ENCODE data around the gene CBLB.

Gene CBLB

DNA sequence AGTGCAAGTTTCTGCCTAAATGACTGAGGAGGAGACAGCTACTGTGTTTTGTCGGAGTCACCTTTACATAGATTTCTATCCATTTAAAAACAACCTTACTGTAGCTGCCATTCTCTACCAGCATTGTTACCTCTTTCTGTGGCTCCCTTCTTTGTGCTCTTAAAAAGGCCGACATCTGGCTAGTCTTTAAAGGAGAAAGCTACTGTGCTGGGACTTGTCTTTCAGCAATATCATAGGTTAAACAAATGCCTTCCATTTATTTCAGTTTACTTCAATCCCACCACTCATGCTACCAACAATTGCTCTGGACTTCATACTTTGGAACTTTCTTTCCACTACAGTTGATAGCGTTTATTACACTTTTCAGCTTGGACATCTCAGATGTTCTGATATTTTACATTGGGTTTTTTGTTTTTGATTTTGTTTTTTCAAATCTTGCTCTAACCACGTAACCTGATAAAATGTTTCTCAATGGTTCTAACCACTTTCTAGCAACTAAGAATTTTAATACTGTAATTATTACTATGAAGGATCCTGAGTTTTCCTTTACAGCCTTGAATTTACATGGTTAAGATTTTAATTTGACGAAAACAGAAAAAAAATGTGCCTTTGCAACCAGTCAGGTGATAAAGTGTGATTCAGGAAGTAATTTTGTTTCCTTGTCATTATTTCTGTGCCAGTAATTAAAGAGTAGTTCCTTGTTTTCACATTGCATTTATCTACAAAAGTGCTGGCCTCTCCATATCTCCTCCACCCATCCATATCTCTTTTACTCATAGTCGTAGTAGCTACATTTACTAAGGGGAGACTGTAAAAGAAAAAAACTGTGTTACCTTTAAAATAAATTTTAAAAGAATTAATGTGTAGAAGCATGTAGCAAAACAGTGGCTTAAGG lies 1.3 kb upstream of the CBLB start:
- DNase-seq (ENCODE audit: low spot score) = no peak

DNA sequence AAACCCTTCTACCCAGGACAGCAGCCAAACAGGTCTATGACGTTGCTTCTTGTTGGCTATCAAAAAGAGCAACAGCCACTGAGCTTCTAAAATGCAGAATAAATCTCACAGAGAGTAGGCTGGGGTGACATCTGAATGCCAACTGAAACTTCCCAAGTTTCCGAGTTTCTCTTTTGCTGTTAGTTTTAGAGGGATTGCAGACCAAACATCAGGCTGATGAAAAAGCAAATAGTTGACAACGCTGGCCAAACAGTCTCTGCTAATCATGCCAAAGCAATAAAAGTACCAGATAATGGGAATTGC lies 670 bp upstream of the CBLB start:
- DNase-seq (ENCODE audit: low spot score) = no peak

DNA sequence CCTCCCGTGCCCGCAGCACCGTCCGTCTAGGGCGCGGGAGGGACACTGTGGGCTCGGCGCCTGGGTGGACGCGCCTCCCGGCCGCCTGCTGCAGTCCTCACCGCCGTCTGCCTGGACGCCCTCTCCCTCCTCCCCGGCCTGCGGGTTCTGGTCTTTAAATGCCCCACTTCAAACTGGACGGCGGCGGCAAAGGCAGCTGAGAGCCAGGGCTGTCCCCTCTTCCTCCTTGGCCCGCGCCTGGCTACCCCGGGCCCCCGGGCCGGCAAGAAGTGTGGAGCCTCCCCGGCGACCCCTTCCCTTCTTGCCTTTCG lies 426 bp downstream of the CBLB start:
- DNase-seq (ENCODE audit: low spot score) = peak; percentile 58

DNA sequence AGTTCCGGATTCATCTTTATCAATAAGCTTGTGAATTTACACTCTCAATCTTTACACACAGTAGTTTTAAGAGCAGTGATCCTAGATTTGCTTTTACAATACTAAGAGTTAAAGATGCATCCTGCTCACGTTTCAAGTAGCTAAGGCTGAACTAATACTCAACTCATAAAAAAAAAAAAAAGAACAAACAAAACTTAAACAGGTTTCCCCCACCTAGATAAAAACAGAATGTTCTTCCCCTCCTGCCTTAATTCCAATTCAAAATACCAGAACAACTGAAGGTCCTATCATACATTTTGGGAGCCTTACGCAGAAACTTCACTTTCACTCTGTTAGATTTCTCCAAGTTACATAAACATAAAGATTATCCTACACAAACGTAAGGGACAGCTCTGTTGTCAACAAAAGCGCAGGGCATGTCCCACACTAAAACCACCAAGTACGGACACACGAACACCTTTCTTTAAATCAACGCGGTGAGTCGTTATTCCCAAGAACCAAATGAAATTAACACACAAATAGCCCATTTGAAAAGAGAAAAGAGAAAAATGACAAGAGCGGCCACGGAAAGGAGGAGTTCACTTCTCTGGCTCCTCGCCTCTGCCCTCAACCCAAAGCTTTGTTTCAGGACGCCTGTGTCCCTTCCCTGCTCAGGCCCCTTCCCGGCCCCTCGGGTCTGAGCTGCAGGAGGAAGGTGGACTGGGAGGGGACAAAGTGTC lies 941 bp downstream of the CBLB start:
- DNase-seq (ENCODE audit: low spot score) = peak; percentile 17

DNA sequence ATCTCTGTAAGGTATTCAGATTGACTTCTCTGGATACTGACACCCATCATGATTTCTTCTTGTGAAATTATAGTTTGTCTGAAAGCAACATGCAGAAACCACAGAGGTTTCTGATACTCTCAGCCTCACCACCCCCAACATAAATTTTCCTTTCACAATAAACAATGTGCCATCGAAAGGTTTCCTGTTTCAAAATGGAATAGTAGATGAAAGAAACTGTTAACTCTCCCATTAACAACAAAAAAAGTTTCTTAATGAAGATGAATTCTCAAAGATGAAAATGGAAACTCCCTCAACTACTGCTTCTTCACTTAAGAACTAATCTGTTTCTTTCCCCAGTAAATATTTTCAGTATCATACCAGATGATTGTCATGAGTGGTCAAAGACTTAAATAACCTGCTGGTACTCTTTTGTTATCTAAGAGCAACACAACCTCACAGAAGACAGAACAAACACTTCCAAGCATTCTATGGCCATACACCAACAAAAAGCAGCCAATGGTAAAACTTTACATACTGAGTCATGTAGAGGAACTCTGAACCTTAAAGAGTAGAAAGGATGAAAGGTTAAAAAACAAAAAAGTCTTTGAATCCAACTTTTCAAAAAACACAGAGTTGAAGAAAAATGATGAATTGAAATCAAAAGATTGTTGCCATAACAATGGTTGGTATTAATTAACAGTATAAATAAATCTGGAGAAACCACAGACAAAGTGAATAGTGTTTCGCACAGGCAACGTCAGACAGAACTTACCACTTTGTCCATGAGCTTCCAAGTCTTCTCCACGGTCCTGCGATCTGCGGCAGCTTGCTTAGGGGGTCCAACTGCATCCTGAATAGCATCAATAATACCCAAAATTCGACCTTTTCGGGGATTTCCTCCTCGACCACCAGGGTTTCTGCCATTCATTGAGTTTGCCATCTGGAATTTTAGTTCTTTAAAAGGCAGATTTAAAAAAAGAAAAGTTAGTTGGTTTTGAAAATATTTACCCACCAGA lies 1.9 kb downstream of the CBLB start:
- no peak for DNase-seq (ENCODE audit: low spot score)

DNA sequence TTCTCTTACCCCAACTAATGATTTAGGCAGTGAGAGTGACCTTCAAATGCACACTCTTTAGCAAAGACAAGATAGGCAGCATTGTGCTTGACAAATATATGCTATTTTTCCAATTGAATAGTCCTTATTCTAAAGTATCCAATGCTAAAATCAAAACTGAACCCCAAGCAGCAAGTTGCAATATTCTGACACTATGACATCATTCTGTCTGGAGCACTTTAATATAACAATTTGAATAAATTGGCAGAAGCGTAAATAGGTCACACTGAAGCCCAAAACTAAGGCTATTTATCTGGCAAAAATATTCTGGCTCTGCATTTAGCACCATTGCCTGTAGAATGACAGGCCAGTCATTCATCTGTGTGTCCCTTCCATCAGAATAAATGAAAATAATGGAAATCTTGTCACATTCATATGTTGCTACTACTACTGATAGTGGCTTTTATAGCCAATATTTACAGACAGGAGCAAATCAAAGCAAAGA lies 2.9 kb downstream of the CBLB start:
- DNase-seq (ENCODE audit: low spot score) = no peak

DNA sequence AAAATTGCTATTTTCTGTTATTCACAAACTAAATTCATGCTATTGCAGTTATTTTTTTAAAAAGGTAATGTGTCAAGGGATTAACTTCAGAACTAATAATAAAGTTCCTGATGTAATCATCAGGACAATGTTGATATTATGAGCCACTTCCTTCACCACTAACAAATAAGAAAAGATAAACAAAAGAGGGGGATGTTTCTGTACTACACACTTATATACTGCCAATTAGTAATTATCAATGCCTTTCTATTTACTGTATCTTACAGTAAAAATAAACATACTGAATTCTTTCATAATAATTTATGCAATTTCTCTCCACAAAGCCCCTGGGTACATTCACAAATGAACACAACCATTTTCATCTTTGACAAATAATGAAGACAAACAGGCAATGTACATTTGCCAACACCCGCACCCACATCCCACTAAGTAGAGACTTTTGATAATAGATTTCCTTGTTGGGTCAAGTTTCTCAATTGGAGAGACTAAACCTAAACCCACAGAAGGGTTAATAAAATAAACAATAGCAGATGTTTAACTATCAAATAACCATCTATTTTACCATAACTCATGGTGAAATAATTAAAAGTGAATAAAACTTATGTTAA lies 3.7 kb downstream of the CBLB start:
- DNase-seq (ENCODE audit: low spot score) = no peak

DNA sequence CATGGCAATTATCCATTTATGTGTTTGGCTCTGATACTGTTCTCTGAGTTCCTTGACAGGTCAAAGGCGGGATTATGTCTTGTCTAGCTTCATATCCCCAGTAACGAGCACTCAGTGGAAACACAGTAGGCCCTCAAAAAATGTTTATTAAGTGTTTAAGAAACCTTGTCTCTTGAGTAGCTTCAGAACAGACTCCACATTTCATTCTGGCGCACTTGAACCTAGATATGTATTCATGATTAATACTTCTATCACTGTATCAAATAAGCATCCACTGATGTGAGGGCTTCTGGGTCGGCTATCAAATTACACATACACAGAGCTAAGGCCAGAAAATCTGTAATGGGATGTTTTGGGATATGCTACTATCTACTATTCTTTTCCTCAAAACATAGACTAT lies 4.6 kb downstream of the CBLB start:
- DNase-seq (ENCODE audit: low spot score) = no peak

DNA sequence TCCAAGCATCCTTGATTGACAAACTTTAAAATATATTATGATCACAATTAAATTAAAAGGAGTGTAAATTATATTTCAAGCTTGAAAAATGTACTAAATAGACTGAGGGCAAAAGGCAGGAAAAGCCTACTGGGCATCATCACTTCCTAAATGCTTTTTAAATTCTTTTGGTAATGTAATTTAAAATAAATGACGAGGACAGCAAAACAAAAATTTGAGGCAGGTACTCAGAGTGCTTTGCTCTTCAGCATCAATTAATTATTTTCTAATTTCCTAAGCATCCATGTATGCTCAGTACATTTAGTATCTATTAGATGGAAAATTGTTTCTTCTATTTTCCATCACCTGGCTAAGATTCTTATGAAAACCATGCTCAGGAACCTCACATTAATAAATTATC lies 5.2 kb downstream of the CBLB start:
- DNase-seq (ENCODE audit: low spot score) = no peak

DNA sequence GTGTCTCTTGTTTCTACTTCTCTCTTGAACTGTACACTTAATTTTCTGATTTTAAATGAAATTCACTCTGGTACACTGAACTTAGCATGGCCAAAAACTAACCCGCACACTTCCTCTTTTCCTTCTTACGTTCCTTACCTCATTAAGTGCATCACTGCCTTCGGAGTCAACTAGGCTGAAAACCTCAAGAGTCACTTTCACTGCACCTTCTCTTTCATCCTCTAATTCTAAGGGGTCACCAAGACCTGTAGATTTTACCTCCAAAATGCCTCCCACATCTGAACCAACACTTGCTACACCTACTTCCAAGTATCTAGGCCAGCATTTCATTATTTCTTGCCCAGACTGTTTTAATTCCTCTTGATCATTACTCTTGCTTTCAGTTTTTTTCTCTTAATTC lies 6.6 kb downstream of the CBLB start:
- DNase-seq (ENCODE audit: low spot score) = no peak

DNA sequence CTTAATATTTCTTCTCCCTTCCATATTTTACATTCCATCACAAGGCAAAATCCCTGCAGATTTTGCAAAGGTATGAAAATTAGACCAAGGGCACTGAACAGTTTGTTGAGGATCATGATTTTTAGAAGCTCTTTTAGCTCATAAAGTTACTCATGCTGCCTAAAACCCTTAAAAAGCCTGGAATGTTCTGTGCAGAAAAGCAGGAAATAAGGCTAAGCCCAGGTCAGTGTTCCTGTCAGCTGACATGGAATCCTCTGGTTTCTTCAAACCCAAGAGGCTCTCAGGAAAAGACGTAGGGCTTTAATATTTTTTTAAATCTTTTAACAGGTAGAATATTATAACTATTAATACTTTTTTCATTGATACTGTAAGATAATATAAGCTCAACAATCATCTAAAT lies 8.2 kb downstream of the CBLB start:
- DNase-seq (ENCODE audit: low spot score) = no peak

DNA sequence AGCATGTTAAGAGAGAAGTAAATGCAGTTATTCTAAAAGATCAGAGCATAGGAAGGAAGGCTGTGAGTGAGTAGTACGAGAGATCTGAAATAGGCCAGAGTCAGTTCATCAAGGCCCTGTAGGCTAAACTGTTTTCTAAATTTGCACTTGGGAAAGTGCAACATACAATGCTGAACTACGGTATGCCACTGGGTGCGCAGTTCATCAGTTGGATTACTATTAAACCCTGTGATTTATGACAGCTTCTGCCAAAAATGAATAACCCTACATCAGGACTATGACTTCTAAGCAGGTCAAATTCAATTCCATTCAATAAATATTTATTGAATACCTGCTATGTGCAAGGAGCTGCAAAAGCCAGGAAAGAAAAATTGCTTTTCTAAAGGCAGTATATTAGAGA lies 10.8 kb downstream of the CBLB start:
- DNase-seq (ENCODE audit: low spot score) = no peak

DNA sequence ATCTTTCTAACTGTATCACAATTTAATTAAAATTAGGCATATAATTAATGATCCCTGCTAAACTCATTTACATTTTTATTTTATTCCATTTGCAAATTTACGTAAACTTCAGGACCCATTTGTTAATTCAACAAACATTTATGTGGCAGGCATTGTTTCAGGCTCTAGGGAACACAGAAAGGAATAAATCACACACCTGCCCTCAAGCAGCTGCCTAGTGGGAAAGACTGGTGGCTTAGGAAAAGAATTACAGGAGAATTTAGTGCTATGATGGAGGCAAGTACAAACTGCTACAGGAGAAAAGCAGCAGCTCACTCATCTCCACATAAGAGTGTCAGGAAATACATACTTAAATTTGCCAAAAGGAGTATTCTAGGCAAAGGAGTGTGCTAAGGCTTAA lies 11.2 kb downstream of the CBLB start:
- no peak for DNase-seq (ENCODE audit: low spot score)

DNA sequence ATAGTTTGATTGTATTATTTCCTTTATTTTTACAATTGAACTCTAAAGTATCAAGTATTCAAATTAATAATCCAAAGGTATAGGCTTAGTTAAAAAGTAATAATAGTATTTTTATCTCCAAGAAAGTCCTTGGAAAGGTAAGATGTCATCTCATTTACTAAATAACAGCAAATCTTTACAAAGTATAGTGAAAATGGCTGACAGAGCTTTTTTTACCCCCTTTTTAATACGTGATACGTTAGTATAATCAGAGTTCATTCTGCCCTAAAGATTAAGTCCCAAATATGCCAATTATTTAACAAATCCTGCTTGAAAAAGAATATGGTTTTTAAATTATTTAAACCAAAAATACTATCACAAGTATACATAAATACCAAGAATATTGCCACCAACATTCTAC lies 12.2 kb downstream of the CBLB start:
- no peak for DNase-seq (ENCODE audit: low spot score)

DNA sequence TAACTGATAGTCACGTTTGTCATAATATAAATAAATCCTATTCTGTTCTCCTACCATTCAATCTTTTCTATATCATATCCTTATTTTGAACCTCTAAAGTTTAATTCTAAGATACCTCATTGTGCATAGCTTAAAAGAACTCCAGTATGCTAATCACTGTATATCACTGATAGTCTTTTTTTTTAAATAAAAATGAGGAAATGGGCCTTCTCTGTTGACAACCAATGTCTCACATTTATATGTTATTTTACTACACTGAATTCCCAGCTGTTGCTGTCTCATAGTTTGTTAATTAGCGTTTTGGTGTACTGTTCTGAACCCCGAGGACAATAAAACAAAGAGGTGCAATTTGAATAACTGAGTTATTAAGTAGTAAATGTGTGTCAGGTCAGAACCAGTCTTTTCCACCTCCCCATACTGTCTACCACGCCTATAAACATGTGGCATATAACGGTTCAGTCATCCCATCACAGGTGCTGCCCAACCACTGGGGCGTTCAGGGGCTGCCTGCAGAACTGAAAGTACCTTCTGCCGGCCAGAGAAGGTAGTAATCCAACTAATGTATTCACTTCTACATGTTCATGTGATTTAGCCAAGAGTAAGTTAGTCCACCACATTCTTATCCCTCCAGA lies 14.9 kb downstream of the CBLB start:
- DNase-seq (ENCODE audit: low spot score) = no peak

DNA sequence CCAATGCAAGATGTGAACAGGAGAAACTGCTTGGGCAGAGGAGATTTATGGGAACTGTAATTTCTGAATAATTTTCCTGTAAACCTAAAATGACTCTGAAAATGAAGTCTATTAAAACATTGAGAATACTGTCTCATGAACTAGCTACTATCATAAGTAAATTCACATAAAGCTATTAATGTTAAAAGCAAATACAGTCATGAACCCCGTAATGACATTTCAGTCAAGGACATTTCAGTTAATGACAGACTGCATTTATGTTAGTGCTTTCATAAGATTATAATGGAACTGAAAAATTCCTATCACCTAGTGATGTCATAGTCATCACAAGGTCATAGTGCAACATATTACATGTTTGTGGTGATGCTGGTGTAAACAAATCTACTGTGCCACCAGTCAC lies 17.2 kb downstream of the CBLB start:
- DNase-seq (ENCODE audit: low spot score) = no peak

DNA sequence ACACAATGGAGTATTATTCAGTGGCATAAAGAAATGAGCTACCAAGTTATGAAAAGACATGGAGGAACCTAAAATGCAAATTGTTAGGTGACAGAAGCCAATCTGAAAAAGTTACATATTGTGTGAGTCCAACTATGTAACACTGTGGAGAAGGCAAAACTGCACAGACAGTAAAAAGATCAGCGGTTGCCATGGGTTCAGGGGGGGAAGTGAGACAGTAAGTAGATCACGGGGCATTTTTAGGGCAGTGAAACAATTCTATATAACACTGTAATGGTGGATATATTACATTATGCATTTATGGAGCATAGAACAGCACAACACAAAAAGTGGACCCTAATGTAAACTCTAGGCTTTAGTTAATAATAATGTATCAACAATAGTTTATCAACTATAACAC lies 17.6 kb downstream of the CBLB start:
- no peak for DNase-seq (ENCODE audit: low spot score)

DNA sequence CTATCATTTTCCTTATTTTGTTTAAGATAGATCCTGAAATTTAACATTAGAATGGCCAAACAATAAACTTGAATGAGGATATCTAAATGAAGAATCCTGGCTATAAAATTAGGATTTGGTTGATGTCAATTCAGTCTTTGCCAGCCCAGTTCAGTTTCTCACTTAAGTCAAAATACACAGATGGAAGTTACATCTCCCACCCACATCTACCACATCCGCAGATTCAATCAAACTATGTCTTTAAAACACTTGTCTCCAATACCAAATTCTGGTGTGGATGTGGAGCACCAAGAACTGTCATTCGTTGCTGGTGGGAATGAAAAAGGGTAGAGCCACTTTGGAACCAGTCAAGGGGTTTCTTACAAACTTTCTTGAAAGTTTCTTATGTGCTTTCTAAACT lies 18.2 kb downstream of the CBLB start:
- DNase-seq (ENCODE audit: low spot score) = no peak

DNA sequence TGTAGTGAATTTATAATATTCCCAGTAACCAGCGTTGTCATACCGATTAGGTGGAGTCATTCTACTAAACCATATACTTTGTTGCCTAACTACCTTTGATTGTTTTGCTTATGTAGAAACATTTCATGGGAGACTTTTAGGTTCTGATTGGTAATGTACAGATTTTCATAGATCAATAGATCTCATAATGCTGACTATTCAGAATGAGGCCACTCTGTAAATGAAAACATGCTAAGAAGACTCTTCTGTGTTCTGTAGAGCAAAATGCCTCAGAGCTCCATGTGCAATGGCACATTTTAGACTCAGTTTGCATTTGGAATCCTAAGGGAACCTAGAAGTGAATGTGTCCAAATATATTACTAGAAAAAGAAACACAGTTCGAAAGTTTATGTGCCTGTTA lies 20.0 kb downstream of the CBLB start:
- DNase-seq (ENCODE audit: low spot score) = no peak

DNA sequence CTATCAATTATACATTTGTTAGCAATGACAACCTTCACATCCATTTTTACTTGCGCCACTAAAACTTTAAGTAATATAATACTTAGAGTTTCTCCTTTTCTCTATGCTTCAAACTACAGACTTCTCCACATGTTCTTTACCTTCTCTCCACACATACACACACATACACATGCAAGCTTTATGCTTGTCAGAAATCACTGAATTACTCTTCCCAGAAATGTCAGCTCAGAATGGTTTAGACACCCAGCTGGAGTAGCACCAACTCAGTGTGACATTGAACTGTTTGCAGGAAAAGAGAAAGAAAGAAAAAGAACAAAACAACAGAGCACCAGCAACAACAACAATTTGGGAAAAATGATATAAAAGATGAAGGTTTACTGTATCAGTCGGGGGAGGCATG lies 20.9 kb downstream of the CBLB start:
- no peak for DNase-seq (ENCODE audit: low spot score)

DNA sequence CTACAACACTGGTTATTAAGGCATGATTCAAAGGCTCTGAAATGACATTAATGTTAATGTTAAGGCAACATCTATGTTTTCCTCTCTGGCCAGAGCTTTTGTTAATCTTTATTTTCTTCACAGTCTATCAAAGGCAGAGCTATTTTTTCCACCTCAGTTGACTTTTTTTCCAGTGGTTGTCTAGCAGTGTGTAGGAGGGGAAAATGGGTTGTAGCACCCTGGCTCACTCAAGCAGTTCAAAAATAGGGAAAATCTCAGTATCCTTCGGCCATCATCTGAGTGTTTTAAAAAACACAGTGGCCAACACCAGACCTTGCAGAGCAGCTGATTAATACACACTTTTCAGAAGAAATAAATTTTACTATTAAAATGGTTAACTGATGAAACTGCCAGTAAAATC lies 21.4 kb downstream of the CBLB start:
- DNase-seq (ENCODE audit: low spot score) = no peak

DNA sequence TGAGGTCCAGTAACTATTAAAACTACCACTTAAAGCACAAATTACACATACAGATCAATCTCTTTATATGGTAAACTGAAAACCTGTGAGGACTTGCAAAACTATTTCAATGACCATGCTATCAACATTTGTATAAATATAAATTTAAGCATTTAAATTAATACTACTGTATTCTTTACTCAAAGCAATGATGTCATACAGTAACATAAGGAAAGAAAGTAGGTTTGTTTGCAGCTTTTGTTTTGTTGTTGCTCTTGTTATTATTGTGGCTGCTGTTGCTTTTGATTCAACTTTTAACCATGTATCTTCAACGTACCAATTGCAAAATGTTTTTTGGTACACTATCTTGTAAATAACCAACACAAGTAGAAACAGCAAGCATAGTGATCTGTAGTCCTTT lies 22.0 kb downstream of the CBLB start:
- no peak for DNase-seq (ENCODE audit: low spot score)

Measured in kidney tubule cell (primary cell).